K562 (cell line): Measurements from ENCODE around the gene C2orf76. TPM values are rescaled to one million over a fixed set of nuclear protein-coding genes. Genes with fewer than 3 reads are reported as not detected.

Source experiments
- ATAC-seq: fragments of 200-7000 bp; cut with Tn5 transposase; 3 replicates; pipeline ENCODE4 v1.9.1; 2020; ENCODE audit warnings: moderate library complexity
- BruUV-seq: library from RNA; stranded (reverse); fragments of 400-500 nt; replicated peaks from 2 replicates; lab custom pipeline; 2021; lab: Mats Ljungman, UMichigan
- CTCF ChIA-PET: fragments of 300-600 bp; formaldehyde crosslinking; extraction: SDS; loops from one replicate; lab custom pipeline; 2021; ENCODE audit warnings: low intra/inter-chr PET ratio; lab: Yijun Ruan, JAX
- POLR2A ChIA-PET: fragments of 300-600, 350-650 bp; sonication (Branson Sonifier 250); formaldehyde crosslinking; extraction: SDS; loops from one replicate; lab custom pipeline; 2021; ENCODE audit warnings: antibody characterized with exemption, inconsistent platforms; lab: Yijun Ruan, JAX
- DNase-seq, 4 experiments: peaks; one replicate each; pipeline versions ENCODE4 v3.0.0 to v3.0.0-alpha.2; 2011 to 2018; ENCODE audit warnings: low spot score in 3 of 4, mixed read lengths in 3 of 4; ENCODE audit errors: extremely low read depth in 1 of 4
- FAIRE-seq: peaks from 2 replicates; lab custom pipeline; 2011; peaks lifted over from hg19 to GRCh38; lab: Jason Lieb, UNC
- H2AFZ ChIP-seq: 2 replicates; pipeline ENCODE4 v1.6.0; 2011; ENCODE audit warnings: low read depth, low read length, control low read depth, inconsistent platforms
- H3K27ac ChIP-seq: fragments of 200-600 bp; 3 replicates; pipeline ENCODE4 v1.8.0; 2011; ENCODE audit warnings: low read depth, mild to moderate bottlenecking, control low read depth, inconsistent platforms, low read length, moderate library complexity, mixed read lengths; ENCODE audit errors: extremely low read depth
- H3K27me3 ChIP-seq, 2 experiments: fragments of 300-600 bp in 1 of 2; 2 replicates in 1 of 2; 3 replicates in 1 of 2; pipeline versions ENCODE4 v1.6.0 to v1.8.0; 2011; ENCODE audit warnings: inconsistent platforms in 2 of 2, low read length in 2 of 2, mild to moderate bottlenecking in 1 of 2, mixed read lengths in 1 of 2, moderate library complexity in 1 of 2; ENCODE audit not compliant: control insufficient read depth in 2 of 2, insufficient read depth in 2 of 2
- H3K36me3 ChIP-seq: fragments of 300-600 bp; 3 replicates; pipeline ENCODE4 v1.8.0; 2011; ENCODE audit warnings: mild to moderate bottlenecking, low read length, inconsistent platforms; ENCODE audit not compliant: control insufficient read depth, insufficient read depth
- H3K4me1 ChIP-seq, 2 experiments: fragments of 200-600 bp in 1 of 2; replicated peaks in 1 of 2; 2 replicates in 1 of 2; 3 replicates in 1 of 2; pipeline versions ENCODE4 v1.5.1 to v1.8.0; 2011; ENCODE audit warnings: inconsistent platforms in 2 of 2, low read length in 2 of 2, mild to moderate bottlenecking in 1 of 2, mixed read lengths in 1 of 2, moderate library complexity in 1 of 2; ENCODE audit not compliant: control insufficient read depth in 2 of 2, insufficient read depth in 2 of 2
- H3K4me2 ChIP-seq: 2 replicates; pipeline ENCODE4 v1.6.1; 2011; ENCODE audit warnings: low read length, control low read depth, inconsistent platforms, mixed read lengths; ENCODE audit not compliant: insufficient read depth
- H3K4me3 ChIP-seq: fragments of 200-600 bp; sonication (generic), shearing (Covaris generic); 2 replicates; pipeline ENCODE4 v1.5.1; 2016; ENCODE audit warnings: control low read depth, inconsistent platforms
- H3K79me2 ChIP-seq: fragments of 200-600 bp; 3 replicates; pipeline ENCODE4 v1.8.0; 2011; ENCODE audit warnings: low read length, inconsistent platforms; ENCODE audit not compliant: control insufficient read depth, insufficient read depth
- H3K9ac ChIP-seq, 2 experiments: 2 replicates each; pipeline versions ENCODE4 v1.6.0 to v1.6.1; 2011; ENCODE audit warnings: low read depth in 2 of 2, low read length in 2 of 2, control low read depth in 1 of 2, inconsistent platforms in 1 of 2, mild to moderate bottlenecking in 1 of 2, mixed read lengths in 1 of 2; ENCODE audit not compliant: insufficient read depth in 1 of 2
- H3K9me1 ChIP-seq: one replicate; pipeline ENCODE4 v1.6.0; 2011; ENCODE audit warnings: inconsistent platforms, mild to moderate bottlenecking, low read length, moderate library complexity; ENCODE audit not compliant: control insufficient read depth, insufficient read depth
- H3K9me3 ChIP-seq: replicated peaks from 2 replicates; pipeline ENCODE4 v1.5.1; 2011; ENCODE audit warnings: low read depth, low read length, inconsistent platforms; ENCODE audit not compliant: control insufficient read depth, insufficient read depth
- H4K20me1 ChIP-seq: replicated peaks from 2 replicates; pipeline ENCODE4 v1.6.1; 2011; ENCODE audit warnings: low read length, inconsistent platforms, mixed read lengths; ENCODE audit not compliant: control insufficient read depth, insufficient read depth
- BACH1 ChIP-seq: fragments of 200-800 bp; sonication (Bioruptor generic); IDR thresholded peaks from 2 replicates; pipeline ENCODE4 v1.6.1; 2016; ENCODE audit warnings: missing genetic modification characterization, missing compliant biosample characterization
- MEIS2 ChIP-seq: fragments of 450-650 bp; IDR thresholded peaks from 2 replicates; pipeline ENCODE4 v1.6.1; 2014; ENCODE audit warnings: mild to moderate bottlenecking; ENCODE audit not compliant: partially characterized antibody
- PBX2 ChIP-seq, 2 experiments: IDR thresholded peaks in 1 of 2; conservative IDR thresholded peaks in 1 of 2; 2 replicates each; pipeline ENCODE4 v1.6.1; 2016; ENCODE audit warnings: low read depth in 2 of 2, mild to moderate bottlenecking in 1 of 2, missing compliant biosample characterization in 1 of 2, missing genetic modification characterization in 1 of 2, moderate library complexity in 1 of 2
- SUPT5H ChIP-seq: fragments of 450-650 bp; IDR thresholded peaks from 2 replicates; pipeline ENCODE4 v1.6.1; 2016
- ZFP36 ChIP-seq: fragments of 150-350 bp; IDR thresholded peaks from 2 replicates; pipeline ENCODE4 v1.6.1; 2018; ENCODE audit warnings: low read length, low read depth; ENCODE audit not compliant: partially characterized antibody
- WGBS: fragments of 100-300 bp; shearing (Covaris generic); methylation state at CpG from one replicate; pipeline ENCODE4 v1.1.6; 2016; ENCODE audit warnings: low coverage, mixed read lengths; ENCODE audit not compliant: insufficient coverage; ENCODE audit errors: missing lambda C conversion rate; 5-methylcytosine and 5-hydroxymethylcytosine counted together
- in situ Hi-C: fragments of 300-500 bp; cut with MboI; formaldehyde crosslinking; loops from 4 replicates; pipeline ENCODE4 v1.15.0; 2018; ENCODE audit warnings: inconsistent platforms, mixed read lengths
- intact Hi-C: fragments of 100-400 bp; cut with micrococcal nuclease; formaldehyde crosslinking; loops from 2 replicates; pipeline ENCODE4 v1.14.2; 2022
- polyA plus RNA-seq, 8 experiments: library from polyadenylated mRNA; depleted of rRNA in 4 of 8; stranded (reverse) in 5 of 8; unstranded in 3 of 8; fragments of >200 nt; fragmentation: Nextera tagmentation in 2 of 8; fragmentation: Illumina TruSeq in 1 of 8; extraction: Ambion mirVana in 2 of 8; extraction: Trizol in 1 of 8; gene quantifications; 2 replicates each; pipeline versions ENCODE4 v1.2.1 to v1.2.3, GENCODE V29; 2011 to 2014; ENCODE audit warnings: inconsistent platforms in 1 of 8, missing spikeins in 1 of 8
- total RNA-seq, 7 experiments: library from RNA; depleted of rRNA in 6 of 7; stranded (reverse); fragments of >200 nt in 6 of 7; fragmentation: Illumina TruSeq in 2 of 7; extraction: Trizol in 2 of 7; gene quantifications; 2 replicates each; pipeline versions ENCODE4 v1.2.1 to v1.2.3, GENCODE V29; 2011 to 2021; ENCODE audit warnings: low replicate concordance in 1 of 7

Gene C2orf76
- total and polyA plus RNA-seq, 9 of the 15 experiments (the other 6 are each of a cell fraction or from before 2014, with no cell fraction given): 4.8 to 26.2 (median 14.5) TPM

GRCh38 chr2:119305497-119306195 is 61.0 kb downstream of the C2orf76 start:
- ChIA-PET POLR2A (no interaction called here), CTCF (interaction anchor here (1.0 kb wide), 1 partner anchor 14 kb away, joined by 4 read pairs; no protein-coding TSS in a partner anchor)
- H3K27ac ChIP-seq: no peak overlapping the region
- no peaks in the 10 kb centered on the region for H3K79me2 ChIP-seq
- no peak for TF ChIP-seq PBX2 (CRISPR knock-in tag; IDR thresholded peaks at IDR 0.05; ENCODE audit: low read depth)
- peak; percentile 49; the same call in 1 of the 2 replicates for TF ChIP-seq PBX2 (tag; conservative IDR thresholded peaks at IDR 0.05; ENCODE audit: low read depth)
- peak; percentile 2 for TF ChIP-seq ZFP36
- TF ChIP-seq BACH1 (tag): no peak
- peak; percentile 12 for TF ChIP-seq MEIS2
- no peak for TF ChIP-seq SUPT5H
- DNase-seq (no peak), ATAC-seq (no peak), FAIRE-seq (no peak)
- no peaks in the 10 kb centered on the region for H3K4me1 ChIP-seq
- H3K36me3 ChIP-seq: no peaks in the 10 kb centered on the region
- 9% methylated on average over 12 of the region's 12 CpGs for WGBS
- no peak overlapping the region for H3K9ac ChIP-seq
- no peak overlapping the region for H3K4me3 ChIP-seq
- H4K20me1 ChIP-seq: no peaks in the 10 kb centered on the region
- H3K9me3 ChIP-seq: no peaks in the 10 kb centered on the region
- peaks cover 0 to 11% of the 10 kb centered on the region in 2 experiments; a peak in 2 of 5 replicates for H3K27me3 ChIP-seq
- no peaks in the 10 kb centered on the region for H3K9me1 ChIP-seq
- H2AFZ ChIP-seq: no peak overlapping the region
- in situ Hi-C loops (no loop called here), intact Hi-C loops (loop anchor here (2.0 kb wide), 1 partner anchor 87 kb away; no protein-coding TSS in a partner anchor)
- H3K4me2 ChIP-seq: no peak overlapping the region
- no TSS peak for BruUV-seq
